ENCODE data around the gene MDH1B.

GRCh38 chr2:206713746-206714145 lies 51.4 kb downstream of the MDH1B start:
- no peak for TF ChIP-seq CTCF (conservative IDR thresholded peaks at IDR 0.05)
- no peak for TF ChIP-seq EZH2 (IDR thresholded peaks at IDR 0.05; ENCODE audit: low read depth)

All from PC-9 (cell line).